ENCODE data around the gene MC1R.

MC1R gene

DNA sequence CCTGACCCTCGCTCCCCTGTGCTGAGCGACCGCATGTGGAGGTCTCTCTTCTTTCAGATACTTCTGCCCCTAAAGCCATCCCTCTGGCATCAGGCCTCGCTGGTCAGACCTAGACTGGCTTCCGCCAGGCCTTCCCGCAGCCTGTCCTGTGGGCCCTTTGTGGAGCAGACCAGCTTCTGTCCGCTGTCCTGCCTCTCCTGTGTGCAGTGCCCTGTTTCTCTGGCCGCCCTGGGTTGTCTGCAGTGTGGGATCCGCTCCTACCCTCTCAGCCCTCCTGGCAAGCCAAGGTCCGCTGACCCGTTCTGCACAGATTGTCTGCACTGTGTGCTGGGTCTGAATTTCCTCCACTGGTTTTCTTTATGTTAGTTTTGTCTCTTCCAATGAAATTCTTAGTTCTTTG is 21.5 kb upstream of the MC1R start:
- no peak for DNase-seq

DNA sequence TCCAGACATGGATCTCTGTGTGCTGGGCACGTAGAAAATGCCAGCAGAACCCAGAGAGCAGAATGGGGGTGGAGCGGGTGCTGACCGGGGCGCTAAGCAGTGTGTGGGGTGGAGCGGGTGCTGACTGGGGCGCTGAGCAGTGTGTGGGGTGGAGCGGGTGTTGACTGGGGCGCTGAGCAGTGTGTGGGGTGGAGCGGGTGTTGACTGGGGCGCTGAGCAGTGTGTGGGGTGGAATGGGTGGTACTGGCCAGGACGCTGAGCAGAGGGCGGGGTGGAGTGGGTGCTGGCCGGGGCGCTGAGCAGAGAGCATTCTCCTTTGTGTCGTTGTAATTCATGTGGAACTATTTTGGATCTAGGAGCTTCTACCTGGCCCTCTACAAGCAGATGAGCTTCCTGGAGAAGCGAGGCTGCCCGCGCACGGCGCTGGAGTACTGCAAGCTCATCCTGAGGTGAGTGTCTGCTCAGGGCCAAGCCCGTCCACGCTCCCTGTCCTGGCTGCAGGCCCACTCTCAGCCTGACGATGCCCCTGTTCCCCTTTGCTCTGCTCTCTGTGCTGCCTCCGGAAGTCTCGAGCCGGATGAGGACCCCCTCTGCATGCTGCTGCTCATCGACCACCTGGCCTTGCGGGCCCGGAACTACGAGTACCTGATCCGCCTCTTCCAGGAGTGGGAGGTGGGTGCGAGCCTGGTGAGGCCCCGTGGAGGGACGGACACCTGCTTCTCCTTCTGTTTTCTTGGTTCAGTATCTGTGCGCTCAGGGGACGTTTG is 20.3 kb upstream of the MC1R start:
- DNase-seq, result no peak

DNA sequence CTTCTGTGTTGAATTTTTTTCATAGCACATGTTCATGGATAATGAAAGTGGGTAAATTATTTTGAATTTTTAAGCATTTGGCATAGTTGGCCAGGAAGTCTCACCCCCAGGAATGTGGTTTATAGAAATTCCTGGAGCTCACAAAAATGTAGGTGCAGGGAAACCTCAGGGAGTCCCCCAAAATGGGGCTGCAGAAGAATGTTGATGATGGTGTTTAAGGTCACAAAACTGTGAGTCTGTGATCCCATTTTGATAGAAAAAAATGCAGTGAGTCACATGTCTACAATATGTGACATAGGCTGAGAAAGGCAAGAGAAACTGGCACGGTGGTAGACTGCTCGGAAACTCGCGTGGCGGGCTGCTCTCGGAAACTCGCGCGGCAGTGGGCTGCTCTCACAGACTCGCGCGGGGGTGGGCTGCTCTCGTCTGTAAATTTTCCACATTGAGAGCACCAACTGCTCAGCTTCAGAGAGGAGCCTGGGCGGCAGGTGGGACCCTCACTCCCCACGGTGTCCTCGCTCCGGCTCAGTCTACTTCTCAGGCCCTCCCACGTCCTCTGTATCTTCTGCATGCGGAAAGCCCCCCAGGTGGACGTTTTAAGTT is 18.7 kb upstream of the MC1R start:
- DNase-seq, result no peak

GRCh38 chr16:89900885-89901284 is 17.8 kb upstream of the MC1R start:
- DNase-seq, result no peak

DNA sequence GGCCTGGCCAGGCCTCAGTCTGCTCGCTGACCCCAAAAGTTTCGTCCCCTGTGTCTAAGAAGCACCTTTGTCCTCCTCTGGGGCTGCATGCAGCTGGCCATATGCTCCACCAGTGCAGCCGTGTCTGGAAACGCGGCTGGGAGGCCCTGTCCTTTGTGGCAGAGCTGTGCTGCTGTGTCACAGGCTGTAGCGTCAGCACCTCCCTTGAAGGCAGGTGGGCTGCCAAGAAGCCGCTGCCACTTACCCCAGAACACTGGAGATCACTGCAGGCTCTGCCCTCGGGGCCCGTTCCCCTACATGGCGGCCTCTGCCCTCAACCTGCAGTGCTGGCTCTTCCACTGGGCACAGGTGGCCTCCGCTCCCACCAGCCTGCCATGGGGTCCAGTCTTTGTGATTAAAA is 15.7 kb upstream of the MC1R start:
- DNase-seq, result no peak

DNA sequence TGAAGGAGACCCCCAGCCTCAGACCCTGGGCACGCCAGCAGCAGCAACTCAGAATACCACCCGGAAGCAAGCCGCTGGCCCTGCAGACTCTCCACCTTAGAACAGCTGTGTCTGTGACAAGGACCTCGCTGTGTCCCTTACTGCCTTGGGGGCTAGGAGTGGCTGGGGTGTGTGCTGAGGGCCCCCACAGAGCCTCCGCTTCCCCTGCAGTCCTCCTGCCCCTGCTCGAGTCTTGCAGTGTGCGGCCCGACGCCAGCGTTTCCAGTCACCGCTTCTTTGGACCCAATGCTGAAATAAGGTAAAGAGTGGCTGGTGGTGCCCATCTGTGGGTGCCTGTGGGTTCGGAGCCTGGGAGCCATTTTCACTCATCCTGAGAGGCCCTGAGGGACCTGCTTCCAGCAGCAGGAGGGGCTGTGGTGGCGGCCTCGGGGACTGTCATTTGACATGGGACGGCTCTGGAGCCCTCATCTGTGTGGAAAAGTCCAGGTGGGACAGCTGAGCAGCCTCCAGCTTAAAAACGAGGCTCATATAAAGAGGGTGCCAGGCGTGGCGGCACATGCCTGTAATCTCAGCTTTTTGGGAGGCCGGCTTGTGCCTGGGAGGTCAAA is 14.7 kb upstream of the MC1R start:
- DNase-seq, result no peak

- DNase-seq, result no peak
Measured at GRCh38 chr16:89904606-89905510, 13.8 kb upstream of the MC1R start.

- DNase-seq, result no peak
Measured at GRCh38 chr16:89905511-89906139, 13.0 kb upstream of the MC1R start.

DNA sequence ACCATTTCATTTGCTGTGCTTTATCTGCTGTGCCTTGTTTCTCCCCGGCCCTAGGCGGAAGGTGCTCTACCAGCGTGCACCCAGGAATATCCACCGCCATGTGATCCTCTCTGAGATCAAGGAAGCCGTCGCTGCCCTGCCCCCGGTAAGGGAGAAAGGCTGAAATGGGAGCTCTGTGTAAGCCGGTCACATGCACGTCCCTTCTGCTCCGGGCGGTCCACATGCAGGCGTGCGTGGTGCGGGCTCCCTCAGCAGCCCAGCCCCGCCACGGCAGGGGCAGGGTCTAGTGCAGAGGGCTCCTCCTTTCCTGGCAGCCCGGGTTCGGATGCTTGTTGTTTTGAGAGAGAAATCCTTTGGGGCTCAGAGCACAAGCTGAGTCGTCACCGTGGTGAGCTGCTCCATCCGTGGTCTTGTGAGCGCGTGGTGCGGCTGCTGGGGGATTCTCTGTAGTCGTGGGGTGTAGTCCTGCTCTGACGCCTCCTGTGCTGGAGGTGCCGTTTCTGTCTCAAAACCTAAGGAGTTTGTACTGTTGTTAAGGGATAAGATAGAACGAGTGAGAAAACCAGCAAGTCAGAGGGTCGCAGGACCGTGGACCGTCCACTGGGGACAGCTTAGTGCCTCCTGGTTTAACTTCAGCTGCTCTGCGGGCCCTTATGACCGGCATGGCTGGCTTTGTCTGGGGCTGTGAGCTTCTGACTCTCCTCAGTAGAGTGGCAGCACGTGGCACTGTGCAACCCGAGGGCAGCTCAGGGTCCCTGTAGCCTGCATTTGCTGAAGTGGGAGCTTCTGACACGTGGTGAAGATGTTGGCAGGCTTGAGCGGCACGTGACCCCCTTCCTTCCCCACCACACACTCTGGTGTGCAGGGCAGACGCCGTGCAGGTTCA is 12.3 kb upstream of the MC1R start:
- no peak for DNase-seq

DNA sequence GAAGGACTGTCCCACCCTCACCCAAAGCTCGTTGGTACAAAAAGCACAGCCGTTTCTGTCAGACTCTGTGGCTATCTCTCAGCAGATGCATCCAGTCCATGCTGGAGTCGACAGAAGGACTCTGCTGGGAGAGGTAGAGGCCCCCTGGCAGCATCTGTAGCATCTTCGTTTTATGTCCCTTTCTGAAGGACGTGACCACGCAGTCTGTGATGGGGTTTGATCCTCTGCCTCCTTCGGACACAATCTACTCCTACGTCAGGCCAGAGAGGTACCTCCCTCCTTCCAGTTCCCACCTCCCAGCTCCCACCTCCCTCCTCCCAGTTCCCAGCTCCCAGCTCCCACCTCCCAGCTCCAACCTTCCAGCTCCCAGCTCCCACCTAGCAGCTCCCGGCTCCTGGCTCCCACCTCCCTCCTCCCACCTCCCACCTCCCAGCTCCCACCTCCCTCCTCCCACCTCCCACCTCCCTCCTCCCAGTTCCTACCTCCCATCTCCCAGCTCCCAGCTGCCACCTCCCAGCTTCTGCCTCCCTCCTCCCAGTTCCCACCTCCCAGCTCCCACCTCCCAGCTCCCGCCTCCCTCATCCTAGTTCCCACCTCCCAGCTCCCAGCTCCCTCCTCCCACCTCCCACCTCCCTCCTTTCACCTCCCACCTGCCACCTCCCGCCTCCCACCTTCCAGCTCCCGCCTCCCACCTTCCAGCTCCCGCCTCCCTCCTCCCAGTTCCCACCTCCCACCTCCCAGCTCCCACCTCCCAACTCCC is 11.4 kb upstream of the MC1R start:
- no peak for DNase-seq

DNA sequence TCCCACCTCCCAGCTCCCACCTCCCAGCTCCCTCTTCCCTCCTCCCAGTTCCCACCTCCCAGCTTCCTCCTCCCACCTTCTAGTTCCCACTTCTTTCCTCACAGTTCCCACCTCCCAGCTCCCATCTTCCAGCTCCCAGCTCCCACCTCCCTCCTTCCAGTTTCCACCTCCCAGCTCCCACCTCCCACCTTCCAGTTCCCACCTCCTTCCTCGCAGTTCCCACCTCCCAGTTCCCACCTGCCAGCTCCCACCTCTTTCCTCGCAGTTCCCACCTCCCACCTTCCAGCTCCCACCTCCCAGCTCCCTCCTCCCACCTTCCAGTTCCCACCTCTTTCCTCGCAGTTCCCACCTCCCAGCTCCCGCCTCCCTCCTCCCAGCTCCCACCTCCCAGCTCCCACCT is 10.4 kb upstream of the MC1R start:
- no peak for DNase-seq

- DNase-seq, result no peak
Measured at GRCh38 chr16:89909777-89910716, 8.6 kb upstream of the MC1R start.

- DNase-seq, result no peak
Measured at GRCh38 chr16:89910717-89911354, 7.8 kb upstream of the MC1R start.

- DNase-seq, result no peak
Measured at GRCh38 chr16:89911375-89911774, 7.3 kb upstream of the MC1R start.

GRCh38 chr16:89912143-89912542 is 6.5 kb upstream of the MC1R start:
- no peak for DNase-seq

- no peak for DNase-seq
Measured at GRCh38 chr16:89912627-89913026, 6.0 kb upstream of the MC1R start.

GRCh38 chr16:89913408-89914387 is 5.0 kb upstream of the MC1R start:
- no peak for DNase-seq

Data from GOT3 (cell line).